ENCODE results near the gene VPS52. TPM values are rescaled to one million over a fixed set of nuclear protein-coding genes. Genes with fewer than 3 reads are reported as not detected.
A peak's percentile ranks its signal among the peaks of the same experiment; 100 is the strongest.

VPS52 gene
- total and polyA plus RNA-seq, 9 of the 15 experiments (the other 6 are each of a cell fraction or from before 2014, with no cell fraction given) = 24.4 to 103 (median 40.2) TPM

GRCh38 chr6:33299237-33299944 is 27.7 kb upstream of the VPS52 start (continued):
- TF ChIP-seq, protein P1, sequence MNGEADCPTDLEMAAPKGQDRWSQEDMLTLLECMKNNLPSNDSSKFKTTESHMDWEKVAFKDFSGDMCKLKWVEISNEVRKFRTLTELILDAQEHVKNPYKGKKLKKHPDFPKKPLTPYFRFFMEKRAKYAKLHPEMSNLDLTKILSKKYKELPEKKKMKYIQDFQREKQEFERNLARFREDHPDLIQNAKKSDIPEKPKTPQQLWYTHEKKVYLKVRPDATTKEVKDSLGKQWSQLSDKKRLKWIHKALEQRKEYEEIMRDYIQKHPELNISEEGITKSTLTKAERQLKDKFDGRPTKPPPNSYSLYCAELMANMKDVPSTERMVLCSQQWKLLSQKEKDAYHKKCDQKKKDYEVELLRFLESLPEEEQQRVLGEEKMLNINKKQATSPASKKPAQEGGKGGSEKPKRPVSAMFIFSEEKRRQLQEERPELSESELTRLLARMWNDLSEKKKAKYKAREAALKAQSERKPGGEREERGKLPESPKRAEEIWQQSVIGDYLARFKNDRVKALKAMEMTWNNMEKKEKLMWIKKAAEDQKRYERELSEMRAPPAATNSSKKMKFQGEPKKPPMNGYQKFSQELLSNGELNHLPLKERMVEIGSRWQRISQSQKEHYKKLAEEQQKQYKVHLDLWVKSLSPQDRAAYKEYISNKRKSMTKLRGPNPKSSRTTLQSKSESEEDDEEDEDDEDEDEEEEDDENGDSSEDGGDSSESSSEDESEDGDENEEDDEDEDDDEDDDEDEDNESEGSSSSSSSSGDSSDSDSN (IDR thresholded peaks at IDR 0.05; ENCODE audit: borderline replicate concordance in 1 of 2, low read depth in 2 of 2, low read length in 2 of 2) = peak; percentile 88 to 93; a peak in 2 of 4 replicates
- TF ChIP-seq ZFP36 (IDR thresholded peaks at IDR 0.05; ENCODE audit: low read depth, low read length, partially characterized antibody) (no peak), RBFOX2 (IDR thresholded peaks at IDR 0.05; ENCODE audit: low read depth, low read length) (peak; percentile 97), ZNF76 (CRISPR knock-in tag; IDR thresholded peaks at IDR 0.05; ENCODE audit: borderline replicate concordance) (no peak; the same call in 1 of the 2 replicates), NFATC3 (IDR thresholded peaks at IDR 0.05) (no peak), BRD4 (IDR thresholded peaks at IDR 0.05) (peak; percentile 82; the same call in 1 of the 2 replicates), ZBTB17 (CRISPR knock-in tag; IDR thresholded peaks at IDR 0.05) (peak; percentile 71; the same call in 1 of the 2 replicates), PTTG1 (tag; IDR thresholded peaks at IDR 0.05; ENCODE audit: low read depth) (no peak), ZNF24 (IDR thresholded peaks at IDR 0.05) (peak; percentile 37; the same call in 1 of the 2 replicates), CCAR2 (IDR thresholded peaks at IDR 0.05; ENCODE audit: low read depth, low read length) (no peak; the same call in 1 of the 2 replicates), CBFB (CRISPR knock-in tag; IDR thresholded peaks at IDR 0.05) (no peak), E2F5 (CRISPR knock-in tag; IDR thresholded peaks at IDR 0.05) (0 out of 2 replicates have a peak, but pooled peaks have one; percentile 86), HMGN3 (IDR thresholded peaks at IDR 0.05; ENCODE audit: borderline replicate concordance, extremely low read depth, insufficient read length, low read depth, low read length) (peak; percentile 80), ZNF57 (CRISPR knock-in tag; IDR thresholded peaks at IDR 0.05) (no peak), KDM1A (IDR thresholded peaks at IDR 0.05) (no peak), ZNF445 (CRISPR knock-in tag; IDR thresholded peaks at IDR 0.05; ENCODE audit: low read depth) (no peak; the same call in 1 of the 2 replicates), XRCC4 (IDR thresholded peaks at IDR 0.05; ENCODE audit: extremely low read depth, insufficient read depth, insufficient read length) (no peak), ZNF134 (CRISPR knock-in tag; conservative IDR thresholded peaks at IDR 0.05) (no peak), ZNF707 (CRISPR knock-in tag; conservative IDR thresholded peaks at IDR 0.05) (no peak)
- TF ChIP-seq, protein P2, sequence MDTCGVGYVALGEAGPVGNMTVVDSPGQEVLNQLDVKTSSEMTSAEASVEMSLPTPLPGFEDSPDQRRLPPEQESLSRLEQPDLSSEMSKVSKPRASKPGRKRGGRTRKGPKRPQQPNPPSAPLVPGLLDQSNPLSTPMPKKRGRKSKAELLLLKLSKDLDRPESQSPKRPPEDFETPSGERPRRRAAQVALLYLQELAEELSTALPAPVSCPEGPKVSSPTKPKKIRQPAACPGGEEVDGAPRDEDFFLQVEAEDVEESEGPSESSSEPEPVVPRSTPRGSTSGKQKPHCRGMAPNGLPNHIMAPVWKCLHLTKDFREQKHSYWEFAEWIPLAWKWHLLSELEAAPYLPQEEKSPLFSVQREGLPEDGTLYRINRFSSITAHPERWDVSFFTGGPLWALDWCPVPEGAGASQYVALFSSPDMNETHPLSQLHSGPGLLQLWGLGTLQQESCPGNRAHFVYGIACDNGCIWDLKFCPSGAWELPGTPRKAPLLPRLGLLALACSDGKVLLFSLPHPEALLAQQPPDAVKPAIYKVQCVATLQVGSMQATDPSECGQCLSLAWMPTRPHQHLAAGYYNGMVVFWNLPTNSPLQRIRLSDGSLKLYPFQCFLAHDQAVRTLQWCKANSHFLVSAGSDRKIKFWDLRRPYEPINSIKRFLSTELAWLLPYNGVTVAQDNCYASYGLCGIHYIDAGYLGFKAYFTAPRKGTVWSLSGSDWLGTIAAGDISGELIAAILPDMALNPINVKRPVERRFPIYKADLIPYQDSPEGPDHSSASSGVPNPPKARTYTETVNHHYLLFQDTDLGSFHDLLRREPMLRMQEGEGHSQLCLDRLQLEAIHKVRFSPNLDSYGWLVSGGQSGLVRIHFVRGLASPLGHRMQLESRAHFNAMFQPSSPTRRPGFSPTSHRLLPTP (IDR thresholded peaks at IDR 0.05; ENCODE audit: borderline replicate concordance, extremely low read depth, insufficient read length) = peak; percentile 8
